HG03108 (cell line): Measurements from ENCODE around the gene SLC2A3.
"Not testable (repeated sequence)": the region's sequence is repeated elsewhere in the genome, so short reads cannot be mapped to it uniquely, and the experiment has no call there.

Source experiments
- ATAC-seq: cut with Tn5 transposase; IDR thresholded peaks from one replicate; pipeline ENCODE4 v1.9.1; 2021; ENCODE audit warnings: moderate library complexity; ENCODE audit not compliant: unreplicated experiment

Gene SLC2A3

GRCh38 chr12:7953912-7954311, 17.9 kb upstream of the SLC2A3 start:
- ATAC-seq = not testable (repeated sequence)

- no peak for ATAC-seq
Observed at GRCh38 chr12:7951671-7952070, 15.7 kb upstream of the SLC2A3 start.

DNA sequence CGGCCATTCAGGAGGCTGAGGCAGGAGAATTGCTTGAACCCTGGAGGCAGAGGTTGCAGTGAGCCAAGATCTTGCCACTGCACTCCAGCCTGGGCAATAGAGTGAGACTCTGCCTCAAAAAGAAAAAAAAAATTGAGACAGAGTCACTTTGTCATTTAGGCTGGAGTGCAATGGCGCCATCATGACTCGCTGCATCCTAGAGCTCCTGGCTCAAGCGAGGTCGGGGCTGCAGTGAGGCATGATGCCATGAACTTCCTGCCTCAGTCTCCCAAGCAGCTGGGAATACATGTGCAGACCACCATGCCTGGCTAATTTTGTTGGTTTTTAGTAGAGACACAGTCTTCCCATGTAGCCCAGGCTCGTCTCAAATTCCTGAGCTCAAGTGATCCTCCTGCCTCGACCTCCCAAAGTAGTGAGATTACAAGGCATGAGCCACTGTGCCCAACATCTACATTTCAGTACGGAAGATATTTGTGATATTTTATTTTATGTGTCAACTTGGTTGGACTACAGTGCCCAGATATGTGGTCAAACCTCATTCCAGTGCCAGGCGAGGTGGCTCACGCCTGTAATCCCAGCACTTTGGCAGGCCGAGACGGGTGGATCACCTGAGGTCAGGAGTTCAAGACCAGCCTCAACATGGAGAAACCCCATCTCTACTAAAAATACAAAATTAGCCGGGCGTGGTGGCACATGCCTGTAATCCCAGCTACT, 14.4 kb upstream of the SLC2A3 start:
- not testable (repeated sequence) for ATAC-seq

DNA sequence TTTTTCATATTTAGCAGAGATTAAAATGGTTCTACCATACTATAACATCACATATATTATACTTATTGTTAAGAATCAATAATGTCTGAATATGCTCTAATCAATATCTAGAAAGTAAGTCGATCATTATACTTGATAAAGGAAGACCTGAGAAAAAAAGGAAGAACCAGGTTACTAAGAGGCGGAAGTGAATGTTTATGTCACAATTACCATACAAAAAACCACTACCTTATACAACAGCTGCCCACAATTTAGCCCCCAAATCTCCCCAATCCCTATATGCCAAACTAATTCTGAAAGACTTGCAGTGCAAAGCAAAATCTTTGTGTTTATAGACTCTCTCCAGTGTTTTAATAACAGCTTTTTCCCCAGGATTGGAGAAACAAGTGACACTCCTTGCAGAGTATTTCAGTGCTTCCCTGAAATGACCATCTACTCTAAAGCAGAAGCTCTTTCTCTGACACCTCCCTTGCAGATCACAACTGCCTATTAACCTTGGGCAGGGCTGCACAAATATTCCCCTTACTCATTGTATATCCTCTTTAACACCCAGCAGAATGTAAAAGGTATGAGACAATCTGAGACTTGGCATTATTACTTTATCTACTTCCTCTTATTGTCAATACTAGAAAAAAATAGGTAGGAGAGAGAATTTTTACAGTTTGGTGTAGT, 12.7 kb upstream of the SLC2A3 start:
- no peak for ATAC-seq

GRCh38 chr12:7947011-7947410, 11.0 kb upstream of the SLC2A3 start:
- no peak for ATAC-seq

GRCh38 chr12:7944760-7945159, 8.8 kb upstream of the SLC2A3 start:
- not testable (repeated sequence) for ATAC-seq

- ATAC-seq = no peak
Observed at GRCh38 chr12:7940906-7941305, 4.9 kb upstream of the SLC2A3 start.

DNA sequence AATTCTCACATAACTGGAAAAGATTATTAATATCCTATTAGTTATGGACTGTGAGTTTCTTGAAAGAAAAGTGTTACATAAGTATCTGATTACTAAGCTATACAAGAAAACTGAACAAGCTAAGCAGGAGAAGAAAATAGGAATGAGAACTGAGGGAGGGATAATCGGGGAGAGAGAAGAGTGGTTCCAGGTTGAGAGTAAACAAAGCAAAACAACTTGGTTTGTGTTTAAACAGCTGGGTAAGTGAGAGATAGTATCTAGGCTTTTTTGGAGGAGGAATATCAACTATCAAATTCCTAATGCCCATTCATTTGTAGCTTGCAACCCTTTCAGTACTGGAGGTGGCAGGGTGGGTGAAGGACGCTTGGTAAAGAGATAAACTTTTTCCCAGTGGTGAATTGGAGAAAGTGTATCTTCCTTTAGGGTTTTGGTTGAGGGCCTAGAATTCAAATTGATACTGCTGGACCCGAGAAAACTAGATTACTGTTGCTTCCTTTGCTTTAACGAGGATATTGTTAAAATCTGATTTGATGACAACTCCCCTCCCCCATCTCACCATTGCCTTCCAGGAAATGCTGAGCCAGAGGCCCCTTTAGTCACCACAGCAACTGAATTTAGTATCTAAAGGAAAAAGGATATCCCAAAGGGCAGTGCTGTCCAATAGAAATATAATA, 2.0 kb upstream of the SLC2A3 start:
- no peak for ATAC-seq

GRCh38 chr12:7934889-7935492, 996 bp downstream of the SLC2A3 start:
- no peak for ATAC-seq

DNA sequence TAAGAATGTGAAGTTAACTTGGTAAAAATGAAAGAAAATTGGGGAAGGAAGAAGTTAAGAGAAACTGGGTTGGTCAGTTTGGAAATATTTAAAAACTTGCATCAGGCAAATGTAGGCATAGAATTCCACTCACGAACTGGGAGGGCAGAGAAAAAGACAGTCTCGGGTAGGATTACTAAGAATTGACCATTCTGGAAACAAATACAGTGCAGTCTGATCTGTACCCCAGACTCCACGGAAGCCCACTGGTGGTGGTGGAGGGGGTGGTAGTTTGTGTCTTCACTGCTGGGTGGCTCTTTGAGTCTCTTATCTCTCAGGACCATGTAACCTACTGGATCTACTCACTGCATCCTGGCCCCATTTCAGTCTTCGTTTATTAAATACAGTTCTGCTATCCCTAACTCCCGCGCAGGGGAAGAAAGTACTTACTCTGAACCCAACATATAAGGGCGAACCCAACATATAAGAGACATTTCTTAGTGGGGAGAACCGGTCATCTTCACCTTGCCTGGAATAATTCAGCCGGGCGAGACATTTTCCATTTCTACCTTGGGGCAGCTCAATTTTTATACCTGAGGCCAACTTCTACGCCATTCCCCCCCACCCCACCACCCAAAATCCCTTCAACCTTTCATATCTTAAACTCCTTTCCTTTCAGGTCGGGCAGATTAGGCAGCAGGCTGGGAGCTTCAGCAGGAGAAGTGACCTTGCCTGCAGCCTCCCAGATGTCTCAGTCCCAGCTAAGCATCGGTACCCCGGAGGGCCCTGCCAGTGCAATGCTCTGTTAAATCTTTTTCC, 1.7 kb downstream of the SLC2A3 start:
- no peak for ATAC-seq

DNA sequence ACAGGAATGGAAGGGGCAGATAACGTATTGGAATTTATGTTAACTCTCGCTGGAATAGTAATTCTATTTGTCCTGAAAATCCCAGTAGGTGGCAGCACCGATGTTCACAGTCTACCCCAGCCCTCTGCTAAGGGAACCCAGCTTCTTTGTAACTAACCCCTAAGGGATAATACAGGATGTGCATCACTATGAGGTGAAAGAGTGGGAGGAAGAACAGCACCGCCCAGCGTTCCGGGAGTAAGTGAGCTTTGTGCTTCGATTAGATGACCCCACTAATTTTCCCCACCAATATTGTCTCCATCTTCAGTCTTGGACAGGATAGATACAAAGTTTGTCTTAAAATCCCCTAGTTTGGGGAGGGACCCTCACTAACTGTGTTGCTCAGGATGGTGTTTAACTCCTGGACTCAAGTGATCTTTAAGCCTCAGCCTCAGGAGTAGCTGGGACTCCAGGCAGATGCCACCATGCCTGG, 2.7 kb downstream of the SLC2A3 start:
- peak; percentile 75 for ATAC-seq

DNA sequence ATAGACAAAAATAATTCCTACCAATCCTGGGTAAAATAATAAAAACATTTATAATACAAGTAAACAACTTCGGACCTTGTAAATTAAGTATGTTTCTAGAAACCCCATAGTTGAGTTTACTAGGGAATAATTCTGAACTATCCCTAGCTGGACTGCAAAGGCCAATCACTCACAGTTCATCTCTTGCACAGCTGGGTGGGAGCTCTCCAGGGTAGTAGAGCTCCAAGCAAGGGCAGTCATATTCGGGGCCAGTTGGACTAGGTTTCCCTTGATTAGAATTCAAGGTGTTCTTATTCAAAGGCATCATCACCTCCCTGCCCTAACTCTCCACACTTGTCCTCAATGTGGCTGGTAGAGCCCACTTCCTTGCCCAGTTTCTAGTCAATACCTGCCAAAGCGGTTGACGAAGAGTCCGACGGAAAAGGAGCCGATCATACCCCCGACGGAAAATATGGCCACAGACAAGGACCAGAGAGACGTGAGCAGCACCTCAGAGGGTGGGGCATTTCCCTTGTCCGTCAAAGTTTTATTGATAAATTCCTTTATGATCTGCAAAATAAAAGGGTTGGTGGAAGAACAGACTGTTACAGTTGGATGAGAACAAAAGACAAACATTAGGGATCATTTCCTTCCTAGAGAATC, 3.3 kb downstream of the SLC2A3 start:
- not testable (repeated sequence) for ATAC-seq

DNA sequence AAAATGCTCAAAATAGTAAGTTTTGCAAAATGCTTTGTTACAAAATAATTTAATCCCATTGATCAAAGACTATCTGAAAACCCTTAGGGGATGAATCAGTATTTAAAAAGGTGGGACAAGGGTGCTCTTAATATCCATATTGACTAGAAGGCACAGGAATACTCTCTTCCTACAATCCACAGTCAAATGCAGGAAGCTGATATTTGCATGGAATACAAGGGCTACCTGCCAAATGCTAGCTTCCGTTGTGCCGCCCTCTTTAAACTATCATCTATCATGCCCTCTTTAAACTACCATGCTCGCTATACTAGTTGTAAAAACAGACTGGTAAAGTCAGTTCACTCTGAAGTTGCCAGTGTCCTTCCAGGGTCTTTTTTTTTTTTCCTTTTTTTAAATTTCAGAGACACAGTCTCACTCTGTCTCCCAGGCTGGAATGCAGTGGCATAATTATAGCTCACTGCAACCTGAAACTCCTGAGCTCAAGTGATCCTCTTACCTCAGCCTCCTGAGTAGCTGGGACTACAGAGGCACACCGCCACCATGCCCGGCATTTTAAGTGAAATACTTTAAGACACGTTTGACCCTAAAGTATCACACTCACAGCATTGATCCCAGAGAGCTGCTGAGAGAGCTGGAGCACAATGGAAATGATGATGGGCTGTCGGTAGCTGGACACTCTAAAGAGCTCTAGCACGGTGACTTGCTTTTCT, 6.7 kb downstream of the SLC2A3 start:
- ATAC-seq = no peak

GRCh38 chr12:7927470-7927869, 8.5 kb downstream of the SLC2A3 start:
- ATAC-seq = no peak

- not testable (repeated sequence) for ATAC-seq
Observed at GRCh38 chr12:7926068-7926666, 9.8 kb downstream of the SLC2A3 start.

GRCh38 chr12:7923241-7924236, 12.4 kb downstream of the SLC2A3 start:
- ATAC-seq = no peak

DNA sequence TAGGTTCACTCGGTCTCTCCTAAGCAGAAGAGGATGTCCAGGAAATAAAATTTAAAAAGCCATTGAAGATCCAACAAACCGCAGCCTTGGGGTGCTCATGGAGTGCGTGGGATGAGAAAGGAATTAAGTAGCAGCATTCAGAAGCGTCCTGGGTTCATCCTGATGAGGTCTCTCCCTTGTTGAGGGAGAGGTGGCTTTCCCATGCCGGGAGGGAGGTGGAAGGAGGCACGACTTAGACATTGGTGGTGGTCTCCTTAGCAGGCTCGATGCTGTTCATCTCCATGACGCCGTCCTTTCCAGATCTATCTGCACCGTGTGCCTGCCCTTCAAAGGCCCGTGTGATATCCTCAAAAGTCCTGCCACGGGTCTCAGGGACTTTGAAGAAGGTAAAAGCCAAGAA, 14.8 kb downstream of the SLC2A3 start:
- ATAC-seq = not testable (repeated sequence)

- ATAC-seq = not testable (repeated sequence)
Observed at GRCh38 chr12:7918268-7918590, 17.8 kb downstream of the SLC2A3 start.
